Hepatic stellate cell (primary cell): ENCODE data around the gene PKIG.
A peak's percentile ranks its signal among the peaks of the same experiment; 100 is the strongest.

Experiments
- DNase-seq: peaks from one replicate; pipeline ENCODE4 v3.0.0; 2011; ENCODE audit warnings: low spot score

Gene PKIG

DNA sequence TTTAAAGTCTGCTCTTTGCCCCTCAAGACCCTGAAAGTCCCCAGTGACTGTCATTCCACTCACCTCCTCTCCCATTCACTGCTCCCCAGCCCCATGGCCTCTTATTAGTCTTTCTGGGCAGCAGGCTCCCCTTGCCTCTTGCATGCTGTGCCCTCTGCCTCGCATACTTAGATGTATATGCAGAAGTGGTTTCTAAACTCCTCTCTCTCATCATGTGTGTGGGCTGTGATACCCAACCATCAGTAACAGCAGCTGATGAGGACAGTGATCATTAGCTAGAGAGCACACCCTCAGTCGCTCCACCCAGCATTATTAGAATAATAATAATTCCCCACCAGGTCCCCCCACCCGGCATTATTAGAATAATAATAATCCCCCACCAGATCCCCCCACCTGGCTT, 14.5 kb downstream of the PKIG start:
- DNase-seq = no peak

DNA sequence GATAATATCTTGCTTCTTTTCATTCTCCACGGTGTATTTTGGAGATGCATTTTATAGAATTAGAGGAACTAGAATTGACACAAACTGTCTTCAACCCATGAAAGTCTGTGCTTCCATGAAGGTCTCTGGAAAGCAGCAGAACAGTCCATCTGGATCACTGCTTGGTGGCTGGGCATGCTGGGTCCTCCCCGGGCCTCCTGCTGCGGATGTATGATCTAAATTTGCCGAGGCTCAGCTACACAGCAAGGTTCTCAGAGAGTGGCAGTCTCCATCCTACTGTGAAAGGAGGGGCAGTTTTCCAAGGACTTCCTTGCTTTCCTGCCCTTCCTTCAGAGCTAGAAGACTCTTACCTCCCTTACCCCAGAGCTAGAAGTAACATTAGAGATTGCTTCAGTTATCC, 15.1 kb downstream of the PKIG start:
- DNase-seq = no peak

DNA sequence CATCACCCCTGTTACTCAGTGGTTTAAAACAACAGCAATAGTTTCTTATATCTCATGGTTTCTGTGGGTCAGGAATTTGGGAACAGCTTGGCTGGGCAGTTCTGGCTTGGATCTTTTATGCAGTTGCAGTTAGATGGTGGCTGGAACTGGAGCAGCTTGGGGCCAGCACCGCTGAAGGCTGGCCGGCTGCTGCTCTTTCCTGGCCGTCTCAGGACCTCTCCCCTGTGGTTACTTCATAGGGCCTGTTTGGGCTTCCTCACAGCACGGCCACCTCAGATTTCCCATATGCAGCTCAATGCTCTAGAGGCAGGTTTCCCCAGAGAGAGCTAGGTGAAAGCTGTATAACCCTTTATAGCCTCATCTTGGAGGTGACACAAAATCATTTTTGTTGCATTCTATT, 15.6 kb downstream of the PKIG start:
- DNase-seq = no peak

DNA sequence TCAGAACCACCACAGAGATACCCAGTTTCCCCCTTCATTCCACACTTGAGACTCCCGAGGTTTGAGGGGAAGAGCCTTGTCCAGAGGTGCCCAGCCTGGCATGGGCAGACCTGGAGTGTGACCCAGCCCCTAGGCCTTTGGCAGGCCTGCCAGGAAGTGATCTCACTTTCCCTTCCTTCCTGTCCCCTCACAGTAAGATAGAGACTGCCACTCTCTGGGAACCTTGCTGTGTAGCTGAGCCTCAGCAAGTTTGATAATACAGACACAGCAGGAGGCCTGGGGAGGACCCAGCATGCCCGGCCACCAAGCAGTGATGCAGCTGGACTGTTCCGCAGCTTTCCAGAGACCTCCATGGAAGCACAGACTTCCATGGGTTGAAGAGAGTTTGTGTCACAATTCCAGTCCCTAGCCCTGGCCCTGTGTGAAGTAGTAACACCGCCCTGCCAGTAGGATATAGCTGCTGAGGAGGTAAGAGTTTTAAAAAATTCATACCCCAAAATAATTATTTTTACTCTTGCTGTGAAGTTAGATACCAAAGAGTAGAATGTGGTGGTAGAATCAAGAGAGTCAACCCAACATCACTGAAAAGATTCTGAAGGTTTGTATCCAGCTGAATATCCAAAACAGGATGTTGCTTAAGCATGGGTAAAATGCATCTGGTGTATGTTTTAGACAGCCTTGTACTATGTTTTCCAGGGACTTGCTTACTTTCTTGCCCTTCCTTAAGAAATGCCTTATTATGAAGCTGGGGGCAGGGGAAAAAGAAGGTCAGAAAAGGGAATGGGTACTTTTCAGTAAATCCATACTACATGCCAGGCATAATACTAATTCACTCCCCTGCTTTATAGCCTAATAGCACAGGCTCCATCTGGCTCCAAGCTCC, 16.3 kb downstream of the PKIG start:
- no peak for DNase-seq

DNA sequence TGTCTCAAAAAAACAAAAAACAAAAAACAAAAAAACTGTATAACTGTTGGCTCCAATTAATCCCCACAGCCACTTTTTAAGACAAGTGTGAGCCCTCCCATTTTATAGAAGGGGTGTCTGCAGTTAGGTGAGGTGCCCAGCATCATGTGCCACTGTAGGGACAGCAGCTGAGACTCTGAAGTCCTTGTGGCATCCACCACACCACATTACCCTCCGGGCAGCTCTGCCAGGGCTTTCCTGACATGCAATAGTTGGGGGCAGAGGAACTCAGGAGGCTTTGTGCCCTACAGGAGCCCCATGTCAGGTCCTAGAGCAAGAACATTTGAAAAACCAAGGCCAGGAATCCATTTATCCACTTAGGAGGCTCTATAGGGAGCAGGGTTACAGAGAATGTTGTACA, 17.3 kb downstream of the PKIG start:
- no peak for DNase-seq

DNA sequence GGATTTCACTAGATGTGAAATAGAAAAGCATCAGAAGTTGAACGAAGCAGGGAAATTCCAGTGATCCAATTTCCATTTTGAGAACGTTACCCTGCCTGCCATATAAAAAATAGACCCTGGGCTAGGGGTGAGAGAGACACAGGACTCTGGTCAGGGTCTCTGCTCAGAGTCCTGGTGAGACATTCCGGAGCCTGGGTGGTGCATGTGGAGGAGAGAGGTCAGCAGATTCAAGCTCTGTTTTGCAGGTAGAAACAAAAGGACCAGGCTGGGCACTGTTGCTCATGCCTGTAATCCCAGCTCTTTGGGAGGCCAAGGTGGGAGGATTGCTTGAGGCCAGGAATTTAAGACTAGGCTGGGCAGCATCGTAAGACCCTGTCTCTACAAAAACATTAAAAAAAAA, 17.9 kb downstream of the PKIG start:
- DNase-seq = no peak

DNA sequence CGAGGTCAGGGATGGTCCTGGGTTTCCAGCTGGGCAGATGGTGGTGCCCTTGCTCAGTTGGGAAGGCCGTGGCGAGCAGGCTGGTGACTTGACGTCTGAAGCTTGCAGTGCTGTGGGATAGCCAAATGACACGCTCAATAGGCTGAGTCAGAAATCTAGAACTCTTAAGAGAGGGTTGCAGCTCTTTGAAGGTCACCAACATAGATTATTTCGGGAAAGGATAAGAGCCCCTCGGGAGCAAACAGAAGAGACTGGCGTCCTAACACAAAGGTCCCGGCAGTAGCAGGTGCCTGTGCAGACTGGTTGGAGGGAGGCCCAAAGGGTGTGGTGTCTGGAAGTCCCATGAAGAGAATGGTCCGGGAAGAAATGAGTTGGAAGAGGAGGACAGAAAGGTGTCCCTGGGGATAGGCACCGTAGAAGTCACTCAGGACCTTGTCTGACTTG, 18.4 kb downstream of the PKIG start:
- DNase-seq = no peak

DNA sequence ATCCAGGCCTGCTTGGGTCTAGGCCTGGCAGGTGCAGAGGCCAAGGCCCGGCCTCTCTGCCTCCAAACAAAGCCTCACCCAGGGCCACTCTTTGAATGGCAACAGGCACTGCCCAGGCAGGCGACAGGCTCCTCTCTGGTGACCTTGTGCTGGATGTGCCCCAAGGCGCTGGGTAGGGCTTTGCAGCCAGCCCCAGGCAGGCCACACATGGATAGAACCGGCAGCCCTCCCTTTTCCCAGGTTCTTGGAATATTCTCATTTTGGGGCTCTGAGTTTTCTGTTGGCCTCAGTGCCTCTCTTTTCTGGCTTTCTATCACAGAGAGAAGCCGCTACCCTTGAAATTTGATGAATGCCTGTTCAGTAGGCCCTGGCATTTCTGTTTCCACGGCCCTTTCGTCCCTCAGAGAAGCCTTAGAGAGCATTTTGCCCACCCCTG, 18.9 kb downstream of the PKIG start:
- DNase-seq = no peak

DNA sequence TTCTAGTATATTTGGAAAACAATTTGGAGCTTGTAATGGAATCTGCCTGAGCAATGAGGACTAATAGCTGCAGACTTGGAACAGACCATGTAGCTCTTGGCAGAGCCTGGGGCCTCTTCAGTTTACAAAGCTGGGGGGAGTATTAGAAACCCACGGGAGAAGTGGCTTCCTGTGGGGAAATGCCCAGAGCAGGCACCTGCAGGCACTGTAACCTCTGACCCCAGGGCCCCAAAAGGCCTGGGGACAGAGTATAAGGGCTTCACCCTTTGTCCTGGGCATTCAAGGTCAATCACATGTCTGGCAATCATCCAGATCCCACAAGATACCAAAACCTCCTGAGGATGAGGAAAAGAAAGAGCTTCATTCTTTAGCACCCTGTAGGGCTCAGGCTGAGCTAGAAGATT, 19.4 kb downstream of the PKIG start:
- DNase-seq = peak; percentile 86

DNA sequence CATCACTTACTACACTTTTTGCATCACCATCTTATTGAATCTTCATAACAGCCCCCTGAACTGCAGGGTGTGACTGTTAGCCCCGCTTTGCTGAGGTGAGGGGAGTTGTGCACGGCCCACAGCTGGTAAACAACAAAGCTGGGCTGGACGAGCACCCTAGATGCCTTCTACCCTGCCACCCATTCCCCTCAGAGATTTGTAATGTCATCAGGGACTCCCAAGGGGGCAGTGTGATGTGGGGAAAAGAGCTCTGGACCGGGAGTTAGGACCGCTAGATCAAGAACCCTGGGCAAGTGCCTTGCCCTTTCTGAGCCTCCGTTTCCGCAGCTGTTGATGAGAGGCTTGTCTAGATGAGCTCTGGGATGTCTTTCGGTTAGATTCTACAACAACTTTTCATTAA, 20.9 kb downstream of the PKIG start:
- DNase-seq = no peak

DNA sequence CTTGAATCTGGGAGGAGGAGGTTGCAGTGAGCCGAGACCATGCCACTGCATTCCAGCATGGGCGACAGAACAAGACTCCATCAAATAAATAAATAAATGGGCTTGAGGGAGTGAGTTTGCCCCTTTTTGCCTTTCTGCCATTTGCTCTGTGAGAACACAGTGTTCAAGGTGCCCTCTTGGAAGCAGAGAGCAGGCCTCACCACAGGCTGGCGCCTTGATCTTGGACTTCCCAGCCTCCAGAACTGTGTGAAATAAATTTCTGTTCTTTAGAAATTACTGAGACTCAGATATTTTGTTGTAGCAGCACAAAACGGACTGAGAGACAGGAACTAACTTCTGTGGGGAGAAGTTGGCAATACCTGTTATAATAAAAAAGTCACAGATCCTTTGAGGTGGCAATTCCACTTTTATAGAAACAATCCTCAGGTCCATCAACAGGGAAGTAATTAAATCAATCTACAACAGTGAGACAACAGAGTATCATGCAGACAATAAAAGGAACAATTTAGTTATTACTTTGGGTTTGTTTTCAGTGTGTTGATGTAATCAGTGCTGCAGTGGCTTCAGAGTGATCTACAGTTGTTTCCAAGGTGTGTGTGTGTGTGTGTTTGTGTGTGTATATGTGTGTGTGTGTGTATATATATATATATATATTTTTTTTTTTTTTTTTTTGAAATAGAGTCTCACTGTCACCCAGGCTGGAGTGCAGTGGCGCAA, 24.5 kb downstream of the PKIG start:
- no peak for DNase-seq

DNA sequence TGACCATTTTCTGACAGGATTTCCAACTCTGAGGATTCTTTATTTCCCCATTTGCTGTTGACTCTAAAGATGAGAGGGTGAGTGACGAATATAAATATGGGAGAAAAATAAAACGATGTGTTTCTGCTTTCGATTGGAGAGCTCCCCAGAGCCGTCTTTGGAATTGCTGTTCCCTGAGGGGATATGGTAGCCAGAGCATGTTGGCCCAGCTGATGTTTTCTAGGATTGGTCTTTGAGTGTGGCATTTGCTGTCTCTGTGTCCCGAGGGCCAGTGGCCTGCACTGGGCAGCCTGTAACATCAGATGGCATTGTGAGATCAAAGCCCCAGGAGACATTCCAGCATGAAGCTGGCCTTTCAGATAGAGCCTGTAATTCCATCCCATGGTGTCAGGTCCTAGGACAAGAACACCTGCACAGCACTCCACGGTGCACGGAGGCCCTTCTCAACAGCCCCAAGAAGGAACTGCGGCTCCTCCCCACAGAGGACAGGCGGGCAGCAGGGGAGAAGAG, 26.7 kb downstream of the PKIG start:
- DNase-seq = no peak

DNA sequence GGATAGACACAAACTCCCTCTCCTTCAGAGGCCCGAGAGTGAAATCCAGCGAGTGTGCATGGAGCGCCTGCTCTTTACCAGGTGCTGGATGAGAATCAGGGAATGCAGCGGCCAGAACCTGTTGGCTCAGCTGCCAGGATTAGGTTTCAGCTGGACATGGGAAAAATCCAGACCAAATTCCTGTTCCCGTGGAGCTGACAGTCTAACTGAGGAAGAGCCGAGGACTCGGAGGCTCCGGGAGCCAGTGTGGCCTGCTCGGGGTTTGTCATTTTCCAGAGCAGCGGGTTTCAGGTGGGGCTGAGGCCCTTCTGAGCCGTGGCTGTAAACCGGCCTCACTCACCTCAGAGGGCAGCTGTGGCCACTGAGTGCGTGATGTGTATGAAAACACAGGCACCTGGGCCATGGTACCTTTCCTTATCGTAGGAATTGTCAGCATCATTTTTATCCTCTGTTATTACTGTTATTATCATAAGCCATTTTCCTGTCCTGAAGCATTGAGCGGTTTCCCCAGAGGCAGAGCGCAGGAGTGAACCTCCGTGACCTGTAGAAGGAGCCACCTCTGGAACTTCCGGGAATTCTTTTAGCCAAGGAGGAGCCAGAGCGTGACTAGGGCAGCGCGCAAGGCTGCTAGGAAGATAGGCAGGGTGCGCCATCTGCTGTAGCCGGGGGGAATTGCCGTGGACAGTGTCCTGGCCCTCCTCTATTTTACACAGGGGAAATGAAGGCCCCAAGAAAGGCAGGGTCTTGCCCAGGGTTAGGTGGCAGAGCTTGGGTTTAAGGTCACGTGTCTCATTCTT, 27.3 kb downstream of the PKIG start:
- DNase-seq = peak; percentile 90

DNA sequence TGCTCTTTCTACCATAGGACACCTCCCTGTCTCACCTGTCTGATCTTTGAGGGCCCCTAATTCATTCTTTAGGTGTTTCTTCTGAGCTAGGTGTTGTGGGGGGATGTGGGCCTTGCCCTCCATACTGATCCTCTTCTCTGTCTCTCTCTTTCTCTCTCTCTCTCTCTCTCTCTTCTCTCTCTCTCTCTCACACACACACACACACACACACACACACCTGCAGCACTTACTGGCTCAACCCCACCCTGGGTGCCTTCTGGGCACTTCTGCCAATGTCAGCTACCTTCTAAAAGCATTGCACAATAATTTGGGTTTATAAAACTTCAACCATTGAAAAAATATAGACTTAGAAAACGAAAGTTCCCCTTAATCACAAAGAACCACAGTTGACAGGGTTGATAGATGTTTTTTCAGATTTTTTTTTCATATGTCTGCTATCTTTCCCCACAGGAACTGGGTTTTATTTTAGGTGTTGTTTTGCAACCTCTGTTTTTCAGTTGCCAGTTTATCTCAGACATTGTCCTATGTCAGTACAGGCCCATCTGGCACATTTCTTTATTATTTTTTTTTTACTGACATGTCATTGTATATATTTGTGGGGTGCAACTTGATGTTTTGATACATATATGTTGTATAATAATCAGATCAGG, 28.1 kb downstream of the PKIG start:
- no peak for DNase-seq

DNA sequence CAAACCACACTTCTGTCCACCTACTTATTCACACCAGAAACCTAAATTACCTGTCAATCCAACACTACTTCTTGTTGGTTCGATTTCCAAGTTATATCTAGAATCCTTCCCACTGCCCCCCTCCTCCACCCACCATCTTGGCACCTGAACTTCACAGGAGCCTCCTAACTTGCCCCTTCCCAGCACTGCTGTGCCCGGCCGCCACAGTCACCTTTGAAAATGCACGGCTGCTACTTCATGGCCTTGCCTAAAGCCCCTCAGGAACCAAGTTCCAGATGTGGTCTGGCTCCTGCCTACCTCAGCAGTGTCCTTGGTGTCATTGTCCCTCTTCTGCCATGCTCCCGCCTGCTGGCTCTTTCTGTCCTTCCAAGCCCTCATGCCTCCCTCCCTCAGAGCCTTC, 31.2 kb downstream of the PKIG start:
- DNase-seq = no peak

DNA sequence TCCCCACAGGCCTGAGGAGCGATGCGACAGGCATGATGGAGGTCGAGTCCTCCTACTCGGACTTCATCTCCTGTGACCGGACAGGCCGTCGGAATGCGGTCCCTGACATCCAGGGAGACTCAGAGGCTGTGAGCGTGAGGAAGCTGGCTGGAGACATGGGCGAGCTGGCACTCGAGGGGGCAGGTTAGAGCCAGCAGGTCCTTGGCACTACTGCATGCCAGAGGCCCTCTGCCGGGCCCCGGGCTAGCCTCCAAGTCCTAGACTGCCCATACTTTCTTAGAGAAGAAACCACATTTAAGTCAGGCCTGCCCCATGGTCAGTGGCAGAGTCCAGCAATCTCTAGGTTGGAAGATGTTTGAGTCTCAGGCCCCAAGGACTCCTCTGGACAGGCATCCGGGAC, 32.1 kb downstream of the PKIG start:
- no peak for DNase-seq

DNA sequence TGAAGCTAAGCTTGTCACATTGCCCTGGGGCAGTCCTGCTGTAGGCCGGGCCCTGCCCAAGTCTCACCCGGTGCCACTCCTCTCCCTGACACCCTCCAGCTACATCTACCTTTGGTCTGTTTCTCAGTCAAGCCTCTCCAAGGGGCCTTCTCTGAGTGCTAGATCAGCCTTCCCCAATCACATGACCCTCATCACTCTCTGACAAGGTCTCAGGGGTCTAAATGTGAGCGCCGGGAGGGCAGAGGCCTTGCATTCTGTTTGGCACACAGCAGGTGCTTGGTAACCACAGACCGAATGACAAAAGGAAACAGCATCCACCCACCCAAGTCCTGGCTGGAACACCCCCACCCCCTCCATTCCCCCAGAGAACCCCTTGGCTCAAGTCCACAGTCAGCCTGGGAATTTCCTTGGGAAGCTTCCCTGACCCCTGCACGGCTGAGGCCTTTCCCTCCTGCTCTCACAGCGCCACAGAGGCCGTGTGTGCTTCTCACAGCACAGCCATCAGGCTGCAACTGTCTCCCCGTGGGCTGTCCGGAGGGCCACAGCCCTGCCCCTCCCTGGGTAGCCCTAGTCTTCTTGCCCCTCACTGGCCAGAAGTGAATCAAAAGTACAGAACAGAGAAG, 32.9 kb downstream of the PKIG start:
- DNase-seq = no peak

DNA sequence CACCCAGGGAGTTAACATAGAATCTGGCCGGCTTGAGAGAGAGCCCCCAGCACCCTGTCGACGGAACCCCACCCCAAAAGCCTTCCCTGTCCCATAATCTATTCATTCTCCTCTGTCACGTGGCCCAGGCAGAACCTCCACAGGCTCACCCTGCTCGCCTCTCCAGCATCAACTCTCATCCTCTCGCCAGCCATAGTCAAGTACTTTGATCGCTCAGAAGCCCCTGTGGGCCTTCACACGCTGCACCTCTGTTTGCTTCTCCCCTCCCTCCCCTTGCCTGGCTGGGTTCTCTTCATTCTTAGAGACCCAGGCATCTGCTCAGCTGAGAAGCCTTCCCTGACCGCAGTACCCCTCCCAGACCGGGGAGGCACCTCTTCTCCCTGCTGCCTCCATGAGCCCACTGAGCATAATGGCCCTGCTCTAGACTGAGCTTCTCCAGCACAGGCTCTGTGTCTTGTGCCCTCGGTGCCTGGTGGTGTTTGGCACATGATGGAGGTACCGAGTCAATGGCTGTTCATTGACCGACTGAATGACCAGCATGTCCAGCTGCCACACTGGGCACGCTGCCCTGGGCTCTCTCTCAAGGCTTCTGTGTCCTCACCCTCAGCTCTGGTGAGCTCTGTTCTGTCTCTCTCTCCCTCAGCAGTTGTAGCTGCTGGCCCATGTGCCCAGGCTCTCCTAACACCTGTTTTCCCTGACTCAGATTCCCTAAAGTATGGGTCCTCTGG, 33.7 kb downstream of the PKIG start:
- DNase-seq = no peak

DNA sequence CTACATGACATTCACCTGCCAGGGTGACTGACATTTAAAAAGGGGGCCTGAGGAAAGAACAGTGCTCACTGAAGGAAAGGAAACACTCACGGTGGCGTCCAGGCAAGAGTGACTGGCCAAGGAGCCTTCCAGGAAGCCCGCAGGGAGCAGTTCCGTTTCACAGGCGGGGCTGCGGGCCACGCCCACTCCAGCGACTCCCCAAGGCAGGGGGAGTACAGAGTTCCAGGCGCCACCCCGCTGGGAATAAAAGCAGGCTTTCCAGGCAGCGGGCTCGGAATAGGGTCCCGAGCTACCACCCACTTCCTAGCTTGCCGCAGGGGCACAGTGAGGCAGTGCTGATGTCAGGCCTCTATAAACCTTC, 34.2 kb downstream of the PKIG start:
- DNase-seq = no peak

DNA sequence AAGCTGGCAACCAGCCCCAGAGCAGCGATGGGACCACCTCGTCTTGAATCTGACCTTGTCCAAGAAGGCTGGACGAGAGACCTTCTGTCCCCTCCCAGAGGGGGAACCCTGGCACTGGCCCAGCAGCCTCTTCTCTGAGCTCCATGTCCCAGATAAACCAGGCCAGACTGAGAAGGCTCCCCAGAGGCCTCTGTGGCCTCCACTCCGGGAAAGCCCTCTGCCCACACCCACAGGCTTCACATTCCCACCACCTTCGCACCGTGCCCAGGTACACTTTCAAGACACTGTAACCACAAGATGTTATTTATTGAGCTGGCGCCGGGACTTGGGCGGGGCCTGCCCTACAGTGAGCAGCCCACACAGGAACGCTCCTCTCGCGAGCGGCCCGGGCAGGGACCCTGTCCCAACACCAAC, 35.9 kb downstream of the PKIG start:
- no peak for DNase-seq

DNA sequence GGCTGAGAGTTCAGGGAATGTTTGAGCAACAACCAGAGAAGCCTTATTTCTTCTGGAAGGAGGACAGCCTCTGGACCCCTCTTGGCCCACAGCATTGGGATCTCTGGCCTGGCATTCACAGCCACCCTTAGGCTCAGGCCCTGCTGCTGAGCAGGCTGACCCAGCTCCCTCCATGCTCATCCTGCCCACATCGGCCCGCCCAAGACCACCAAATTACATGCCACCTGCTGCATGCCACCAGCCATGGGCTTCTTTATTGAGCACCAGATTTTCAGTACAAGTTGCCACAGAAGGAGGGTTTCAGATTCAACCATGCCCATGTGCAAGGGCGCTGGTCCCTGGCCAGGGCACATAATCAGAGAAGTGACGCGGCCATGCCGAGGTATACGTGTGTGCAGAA, 36.9 kb downstream of the PKIG start:
- DNase-seq = no peak
